IPS-20b (cell line): ENCODE data around the gene ORAI2.
"Not testable (repeated sequence)": the region's sequence is repeated elsewhere in the genome, so short reads cannot be mapped to it uniquely, and the experiment has no call there.

Experiments
- H3K27ac ChIP-seq: one replicate; pipeline ENCODE4 v1.5.1; 2013; ENCODE audit warnings: low read length
- H3K27me3 ChIP-seq: 2 replicates; pipeline ENCODE4 v1.6.1; 2013; ENCODE audit warnings: mild to moderate bottlenecking, low read length, inconsistent platforms; ENCODE audit not compliant: insufficient read depth
- H3K36me3 ChIP-seq: 2 replicates; pipeline ENCODE4 v1.6.1; 2013; ENCODE audit warnings: low read depth, mild to moderate bottlenecking, inconsistent platforms, low read length, moderate library complexity; ENCODE audit not compliant: insufficient read depth
- H3K4me1 ChIP-seq: 2 replicates; pipeline ENCODE4 v1.6.1; 2013; ENCODE audit warnings: mild to moderate bottlenecking, control low read depth, inconsistent platforms, low read length, moderate library complexity; ENCODE audit not compliant: insufficient read depth
- H3K4me3 ChIP-seq: 2 replicates; pipeline ENCODE4 v1.5.1; 2013; ENCODE audit warnings: mild to moderate bottlenecking, low read length, inconsistent platforms
- H3K9ac ChIP-seq: 2 replicates; pipeline ENCODE4 v1.6.1; 2013; ENCODE audit warnings: low read depth, mild to moderate bottlenecking, inconsistent platforms, low read length, moderate library complexity
- H3K9me3 ChIP-seq: 2 replicates; pipeline ENCODE4 v1.6.1; 2013; ENCODE audit warnings: mild to moderate bottlenecking, low read depth, low read length, inconsistent platforms; ENCODE audit not compliant: insufficient read depth

Gene ORAI2

DNA sequence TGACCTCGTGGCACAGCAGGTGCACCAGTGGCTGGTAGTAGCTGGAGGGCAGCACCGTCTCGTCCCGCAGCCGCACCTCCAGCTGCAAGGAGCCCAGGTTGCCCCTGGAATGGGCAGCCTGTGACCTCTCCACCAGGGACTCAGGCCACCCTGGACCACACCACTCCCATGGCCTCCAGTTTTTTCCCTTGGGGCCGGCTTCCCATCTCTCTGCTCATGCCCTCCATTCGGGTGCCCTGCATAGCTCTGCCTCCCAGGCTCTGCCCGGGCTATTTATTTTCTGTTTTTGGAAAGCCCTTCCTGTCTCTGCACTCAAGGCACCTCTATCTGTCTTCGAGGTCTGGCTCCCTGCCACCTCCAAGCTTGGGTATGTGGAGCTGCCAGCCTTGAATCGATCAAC lies 63.5 kb downstream of the ORAI2 start:
- H3K36me3 ChIP-seq, H3K27me3 ChIP-seq, H3K9me3 ChIP-seq, H3K4me3 ChIP-seq, H3K27ac ChIP-seq, H3K9ac ChIP-seq, H3K4me1 ChIP-seq: not testable (repeated sequence)

GRCh38 chr7:102497308-102497707 lies 63.9 kb downstream of the ORAI2 start:
- not testable (repeated sequence) for H3K9me3 ChIP-seq, H3K27me3 ChIP-seq, H3K36me3 ChIP-seq, H3K4me3 ChIP-seq, H3K4me1 ChIP-seq, H3K9ac ChIP-seq, H3K27ac ChIP-seq

DNA sequence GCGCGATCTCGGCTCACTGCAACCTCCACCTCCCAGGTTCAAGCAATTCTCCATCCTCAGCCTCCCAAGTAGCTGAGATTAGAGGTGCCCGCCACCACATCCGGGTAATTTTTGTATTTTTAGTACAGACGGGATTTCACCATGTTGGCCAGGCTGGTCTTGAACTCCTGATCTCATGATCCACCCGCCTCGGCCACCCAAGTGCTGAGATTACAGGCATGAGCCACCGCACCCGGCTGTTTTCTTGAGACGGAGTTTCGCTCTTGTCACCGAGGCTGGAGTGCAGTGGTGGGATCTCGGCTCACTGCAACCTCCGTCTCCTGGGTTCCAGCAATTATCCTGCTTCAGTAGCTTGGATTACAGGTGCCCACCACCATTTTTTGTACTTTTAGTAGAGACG lies 64.9 kb downstream of the ORAI2 start:
- H3K36me3 ChIP-seq, H3K27me3 ChIP-seq, H3K4me1 ChIP-seq, H3K4me3 ChIP-seq, H3K9ac ChIP-seq, H3K9me3 ChIP-seq, H3K27ac ChIP-seq: not testable (repeated sequence)

DNA sequence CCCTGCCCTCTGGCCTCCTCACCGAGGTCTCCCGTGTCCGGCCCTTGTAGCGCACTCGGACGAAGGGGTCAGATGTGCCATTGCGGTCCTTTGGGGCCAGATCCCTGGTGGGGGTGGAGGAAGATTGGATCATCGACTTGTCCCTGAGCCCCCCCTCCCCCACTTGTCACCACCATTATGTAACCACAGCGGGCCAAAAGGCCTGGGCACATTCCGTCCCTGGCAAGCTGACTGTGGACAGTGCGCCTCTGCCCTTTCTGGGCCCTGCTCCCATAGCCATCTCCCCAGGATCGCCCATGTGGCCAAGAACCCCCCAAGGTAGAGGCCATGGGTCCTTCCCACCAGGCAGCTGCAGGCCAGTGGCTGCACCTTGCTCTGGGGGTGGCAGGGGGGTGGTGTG lies 69.8 kb downstream of the ORAI2 start:
- not testable (repeated sequence) for H3K36me3 ChIP-seq, H3K9ac ChIP-seq, H3K4me1 ChIP-seq, H3K27ac ChIP-seq, H3K27me3 ChIP-seq, H3K4me3 ChIP-seq, H3K9me3 ChIP-seq

- not testable (repeated sequence) for H3K27ac ChIP-seq, H3K4me3 ChIP-seq, H3K4me1 ChIP-seq, H3K27me3 ChIP-seq, H3K9me3 ChIP-seq, H3K9ac ChIP-seq, H3K36me3 ChIP-seq
Measured at GRCh38 chr7:102505298-102506185, 72.2 kb downstream of the ORAI2 start.
